Measurements from ENCODE around the gene RTF1. TPM values are rescaled to one million over a fixed set of nuclear protein-coding genes. Genes with fewer than 3 reads are reported as not detected.

Gene RTF1
- total and polyA plus RNA-seq, 2 donors (not counting 3 experiments of a cell fraction or from before 2014, with no cell fraction given), result 19.2 to 40.6 TPM

GRCh38 chr15:41483115-41483514 lies 66.2 kb downstream of the RTF1 start:
- Histone ChIP-seq H3K9ac (replicated peaks; ENCODE audit: extremely low read depth, insufficient read depth, low read length) (no peak overlapping the region), H4K20me1 (replicated peaks; ENCODE audit: control insufficient read depth, extremely low read depth, insufficient read depth, low read length) (no peaks in the 10 kb centered on the region), H3K36me3 (ENCODE audit: control insufficient read depth in 2 of 2, extremely low read depth in 1 of 2, insufficient read depth in 2 of 2, low read length in 2 of 2) (peaks cover 12 to 26% of the 10 kb centered on the region in 2 experiments), H3K4me1 (ENCODE audit: control insufficient read depth, extremely low read depth, insufficient read depth, low read length) (peaks cover 8% of the 10 kb centered on the region), H3K27me3 (ENCODE audit: control insufficient read depth in 2 of 2, insufficient read depth in 2 of 2, low read length in 2 of 2) (no peaks in the 10 kb centered on the region), H3K4me3 (replicated peaks in 1 of 3; ENCODE audit: insufficient read depth in 1 of 3, low read depth in 1 of 3, low read length in 3 of 3) (no peak overlapping the region), H3K27ac (ENCODE audit: insufficient read depth, low read depth, low read length) (no peak overlapping the region), H2AFZ (ENCODE audit: low read depth, low read length) (no peak overlapping the region), H3K79me2 (ENCODE audit: control insufficient read depth, insufficient read depth, low read length) (no peaks in the 10 kb centered on the region), H3K4me2 (ENCODE audit: insufficient read depth, low read length) (no peak overlapping the region), H3K9me1 (replicated peaks; ENCODE audit: control insufficient read depth, extremely low read depth, insufficient read depth, low read length) (no peaks in the 10 kb centered on the region), H3K9me3 (replicated peaks; ENCODE audit: control insufficient read depth, insufficient read depth, low read length) (no peaks in the 10 kb centered on the region)
- FAIRE-seq (no peak), DNase-seq (ENCODE audit: low read depth, low spot score) (no peak)
- ChIA-PET CTCF (interaction anchor here (1.6 to 5.3 kb wide), 2 partner anchors 8 to 18 kb away, joined by 6 to 37 read pairs; no protein-coding TSS in a partner anchor), POLR2A (no interaction called here)
- dilution Hi-C loops (cut with MboI; ENCODE audit: extremely low pct_ligation_motif_present, low sequenced_read_pairs), result no loop called here
- no TSS peak for BruUV-seq (replicated peaks)
- no peak for TF ChIP-seq POLR2AphosphoS5 (IDR thresholded peaks at IDR 0.05; ENCODE audit: insufficient read depth, low read depth, low read length)
- intact Hi-C loops (cut with micrococcal nuclease), result no loop called here

DNA sequence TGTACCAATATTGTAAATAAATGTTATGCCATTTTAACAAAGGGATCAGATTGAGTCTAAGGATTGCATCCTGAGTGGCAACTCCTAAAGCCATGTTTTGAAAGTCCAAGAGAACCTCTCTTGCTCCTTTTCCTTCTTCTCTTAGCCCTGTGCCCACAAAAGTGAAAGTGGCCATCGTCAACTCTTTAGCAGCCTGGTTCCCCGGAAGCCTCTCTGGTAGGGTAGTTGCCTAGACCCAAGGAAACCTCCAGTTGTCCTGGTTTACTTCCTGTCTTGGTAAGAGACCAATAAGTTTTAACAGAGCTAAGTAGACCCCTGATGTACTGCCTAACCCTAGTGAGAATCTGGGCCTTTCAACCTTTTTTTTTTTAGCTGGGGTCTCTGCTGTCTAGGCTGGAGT lies 66.6 kb downstream of the RTF1 start:
- Histone ChIP-seq H3K4me2 (ENCODE audit: insufficient read depth, low read length) (no peak overlapping the region), H3K36me3 (ENCODE audit: control insufficient read depth in 2 of 2, extremely low read depth in 1 of 2, insufficient read depth in 2 of 2, low read length in 2 of 2) (peaks cover 10 to 23% of the 10 kb centered on the region in 2 experiments), H3K9ac (replicated peaks; ENCODE audit: extremely low read depth, insufficient read depth, low read length) (no peak overlapping the region), H2AFZ (ENCODE audit: low read depth, low read length) (no peak overlapping the region), H3K9me3 (replicated peaks; ENCODE audit: control insufficient read depth, insufficient read depth, low read length) (no peaks in the 10 kb centered on the region), H3K9me1 (replicated peaks; ENCODE audit: control insufficient read depth, extremely low read depth, insufficient read depth, low read length) (no peaks in the 10 kb centered on the region), H3K4me3 (replicated peaks in 1 of 3; ENCODE audit: insufficient read depth in 1 of 3, low read depth in 1 of 3, low read length in 3 of 3) (no peak overlapping the region), H3K27me3 (ENCODE audit: control insufficient read depth in 2 of 2, insufficient read depth in 2 of 2, low read length in 2 of 2) (no peaks in the 10 kb centered on the region), H3K79me2 (ENCODE audit: control insufficient read depth, insufficient read depth, low read length) (no peaks in the 10 kb centered on the region), H3K27ac (ENCODE audit: insufficient read depth, low read depth, low read length) (no peak overlapping the region), H4K20me1 (replicated peaks; ENCODE audit: control insufficient read depth, extremely low read depth, insufficient read depth, low read length) (no peaks in the 10 kb centered on the region), H3K4me1 (ENCODE audit: control insufficient read depth, extremely low read depth, insufficient read depth, low read length) (peaks cover 8% of the 10 kb centered on the region)
- ChIA-PET CTCF (interaction anchor here (0.7 to 1.6 kb wide), 4 partner anchors 9 to 120 kb away, joined by 3 to 7 read pairs (median 5); no protein-coding TSS in a partner anchor), POLR2A (interaction anchor here (0.6 kb wide), 1 partner anchor 20 kb away, joined by 3 read pairs; no protein-coding TSS in a partner anchor)
- intact Hi-C loops (cut with micrococcal nuclease) (no loop called here), dilution Hi-C loops (cut with MboI; ENCODE audit: extremely low pct_ligation_motif_present, low sequenced_read_pairs) (no loop called here)
- DNase-seq (ENCODE audit: low read depth, low spot score) (no peak), FAIRE-seq (no peak)
- BruUV-seq (replicated peaks), result no TSS peak
- TF ChIP-seq POLR2AphosphoS5 (IDR thresholded peaks at IDR 0.05; ENCODE audit: insufficient read depth, low read depth, low read length), result no peak

All from endothelial cell of umbilical vein (primary cell).